GM10266 (cell line): ENCODE results near the gene PITX3.
"Not testable (repeated sequence)": the region's sequence is repeated elsewhere in the genome, so short reads cannot be mapped to it uniquely, and the experiment has no call there.

ENCODE experiments used
- DNase-seq: peaks from one replicate; pipeline ENCODE4 v3.0.0; 2012; ENCODE audit errors: extremely low spot score
- CTCF ChIP-seq: IDR thresholded peaks from 2 replicates; pipeline ENCODE4 v1.5.1; 2012; ENCODE audit warnings: mild to moderate bottlenecking, low read depth; ENCODE audit not compliant: control insufficient read depth, insufficient read depth; ENCODE audit errors: missing control alignments

The PITX3 gene

GRCh38 chr10:102229810-102230263 lies 11.5 kb downstream of the PITX3 start:
- DNase-seq = peak; percentile 90
- peak; percentile 99 for TF ChIP-seq CTCF

- TF ChIP-seq CTCF = no peak
Measured at GRCh38 chr10:102227050-102227449, 14.3 kb downstream of the PITX3 start.

GRCh38 chr10:102226542-102226870 lies 14.8 kb downstream of the PITX3 start:
- no peak for TF ChIP-seq CTCF
- no peak for DNase-seq

More at GRCh38 chr10:102227050-102227449, 14.3 kb downstream of the PITX3 start:
- DNase-seq = no peak

GRCh38 chr10:102225646-102226541 lies 15.4 kb downstream of the PITX3 start, which contains the start of gene ELOVL3:
Gene ELOVL3, plus strand, starts transcription at chr10:102226299. Its CDS starts 250 bp downstream, at chr10:102226549.
- no peak for TF ChIP-seq CTCF

GRCh38 chr10:102222797-102223196 lies 18.5 kb downstream of the PITX3 start:
- no peak for DNase-seq
- no peak for TF ChIP-seq CTCF

More at GRCh38 chr10:102225646-102226541, 15.4 kb downstream of the PITX3 start, which contains the start of gene ELOVL3:
- peak; percentile 94 for DNase-seq

- DNase-seq = no peak
- TF ChIP-seq CTCF = no peak
Measured at GRCh38 chr10:102220612-102221011, 20.7 kb downstream of the PITX3 start.

- TF ChIP-seq CTCF = no peak
- no peak for DNase-seq
Measured at GRCh38 chr10:102219370-102219769, 21.9 kb downstream of the PITX3 start.

- DNase-seq = not testable (repeated sequence)
Measured at GRCh38 chr10:102213599-102213998, 27.7 kb downstream of the PITX3 start.
